ENCODE data around the gene OLA1.
A peak's percentile ranks its signal among the peaks of the same experiment; 100 is the strongest.

OLA1 gene

DNA sequence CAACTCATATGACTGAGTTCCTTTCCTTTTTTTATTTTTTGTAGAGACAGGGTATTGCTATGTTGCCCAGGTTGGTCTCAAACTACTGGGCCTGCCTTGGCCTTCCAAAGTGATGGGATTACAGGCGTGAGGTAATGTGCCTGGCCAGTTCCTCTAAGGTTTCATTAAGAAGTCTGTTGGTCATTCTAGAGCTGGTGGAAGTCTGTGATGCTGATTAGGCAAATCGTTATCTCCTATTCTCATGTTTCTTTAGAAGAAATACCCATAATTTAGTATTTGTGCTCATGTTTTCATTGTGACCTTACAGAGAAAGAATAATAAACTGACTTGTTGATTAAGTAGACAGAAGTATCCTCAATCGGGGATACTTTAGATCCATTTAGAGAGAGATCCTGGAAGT, 177.0 kb downstream of the OLA1 start:
- Histone ChIP-seq H3K36me3 (ENCODE audit: insufficient read depth, low read length) (no peaks in the 10 kb centered on the region), H2AFZ (ENCODE audit: low read length, unreplicated experiment) (no peak overlapping the region), H3K4me3 (ENCODE audit: low read depth, low read length) (no peak overlapping the region), H3K4me1 (ENCODE audit: control insufficient read depth, insufficient read depth, low read length, unreplicated experiment) (no peaks in the 10 kb centered on the region), H3K27me3 (ENCODE audit: insufficient read depth, low read length) (no peaks in the 10 kb centered on the region), H3K27ac (ENCODE audit: low read depth, low read length) (no peak overlapping the region), H3K79me2 (ENCODE audit: control insufficient read depth, insufficient read depth, low read length, unreplicated experiment) (no peaks in the 10 kb centered on the region)

DNA sequence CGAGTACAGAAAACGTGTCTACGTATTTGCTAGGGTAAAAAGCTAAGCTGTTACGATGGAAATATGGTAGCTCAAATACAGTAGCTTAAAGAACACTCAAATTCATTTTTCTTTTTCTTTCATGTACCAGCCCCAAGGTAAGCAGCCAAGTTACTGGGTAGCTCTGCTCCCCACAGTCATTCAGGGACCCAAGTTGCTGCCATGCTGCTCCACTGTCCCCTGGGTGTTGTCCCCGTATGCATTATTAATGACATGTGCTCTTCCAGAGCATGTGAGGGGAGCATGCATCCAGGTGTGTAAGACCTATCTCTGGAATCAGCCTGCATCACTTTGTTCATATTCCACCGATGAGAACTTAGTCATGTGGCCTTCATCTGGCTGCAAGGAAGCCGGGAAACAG, 178.1 kb downstream of the OLA1 start:
- no peak overlapping the region for H3K4me3 ChIP-seq (ENCODE audit: low read depth, low read length)
- no peaks in the 10 kb centered on the region for H3K79me2 ChIP-seq (ENCODE audit: control insufficient read depth, insufficient read depth, low read length, unreplicated experiment)
- H3K27me3 ChIP-seq (ENCODE audit: insufficient read depth, low read length), result no peaks in the 10 kb centered on the region
- no peak overlapping the region for H3K27ac ChIP-seq (ENCODE audit: low read depth, low read length)
- no peaks in the 10 kb centered on the region for H3K36me3 ChIP-seq (ENCODE audit: insufficient read depth, low read length)
- no peaks in the 10 kb centered on the region for H3K4me1 ChIP-seq (ENCODE audit: control insufficient read depth, insufficient read depth, low read length, unreplicated experiment)
- no peak overlapping the region for H2AFZ ChIP-seq (ENCODE audit: low read length, unreplicated experiment)

DNA sequence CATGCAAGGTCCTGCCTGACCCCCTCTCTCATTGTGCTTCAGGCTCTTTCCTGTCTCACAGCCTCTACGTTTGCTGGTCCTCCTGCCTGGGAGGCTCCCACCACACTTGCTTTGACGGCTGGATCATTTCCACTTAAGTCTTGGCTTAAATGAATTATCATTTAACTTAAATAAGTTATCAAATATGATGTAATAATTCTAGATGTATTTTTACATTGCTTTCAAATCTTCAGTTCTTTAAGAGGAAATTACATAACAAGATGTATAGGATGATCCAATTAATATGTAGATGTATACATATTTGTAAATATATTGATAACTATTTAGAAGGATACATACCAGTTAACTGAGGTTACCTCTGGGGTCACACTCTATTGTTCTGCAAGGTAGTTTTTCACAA, 180.5 kb downstream of the OLA1 start:
- H3K27ac ChIP-seq (ENCODE audit: low read depth, low read length), result no peak overlapping the region
- H3K79me2 ChIP-seq (ENCODE audit: control insufficient read depth, insufficient read depth, low read length, unreplicated experiment), result no peaks in the 10 kb centered on the region
- H3K4me3 ChIP-seq (ENCODE audit: low read depth, low read length), result no peak overlapping the region
- H2AFZ ChIP-seq (ENCODE audit: low read length, unreplicated experiment), result no peak overlapping the region
- no peaks in the 10 kb centered on the region for H3K27me3 ChIP-seq (ENCODE audit: insufficient read depth, low read length)
- H3K4me1 ChIP-seq (ENCODE audit: control insufficient read depth, insufficient read depth, low read length, unreplicated experiment), result no peaks in the 10 kb centered on the region
- H3K36me3 ChIP-seq (ENCODE audit: insufficient read depth, low read length), result no peaks in the 10 kb centered on the region

DNA sequence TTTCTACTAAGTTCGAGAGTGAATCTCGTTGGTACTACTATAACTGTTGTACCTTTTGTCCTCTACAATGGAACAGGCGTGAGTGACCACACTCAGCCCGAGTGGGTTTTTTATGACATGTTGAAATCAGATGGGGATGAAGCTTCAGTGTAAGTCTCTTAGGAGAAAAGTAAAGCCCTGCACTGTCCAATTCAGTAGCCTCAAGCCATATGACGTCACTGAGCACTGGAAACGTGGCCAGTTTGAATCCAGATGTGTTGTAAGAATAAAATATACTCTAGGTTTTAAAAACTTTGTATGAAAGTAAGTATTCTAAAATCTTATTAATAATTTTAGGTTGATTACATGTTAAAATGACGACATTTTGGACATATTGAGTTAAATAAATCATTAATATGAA, 181.5 kb downstream of the OLA1 start:
- H3K79me2 ChIP-seq (ENCODE audit: control insufficient read depth, insufficient read depth, low read length, unreplicated experiment), result no peaks in the 10 kb centered on the region
- H3K27ac ChIP-seq (ENCODE audit: low read depth, low read length), result no peak overlapping the region
- H3K4me3 ChIP-seq (ENCODE audit: low read depth, low read length), result no peak overlapping the region
- H3K27me3 ChIP-seq (ENCODE audit: insufficient read depth, low read length), result no peaks in the 10 kb centered on the region
- no peaks in the 10 kb centered on the region for H3K4me1 ChIP-seq (ENCODE audit: control insufficient read depth, insufficient read depth, low read length, unreplicated experiment)
- no peaks in the 10 kb centered on the region for H3K36me3 ChIP-seq (ENCODE audit: insufficient read depth, low read length)
- no peak overlapping the region for H2AFZ ChIP-seq (ENCODE audit: low read length, unreplicated experiment)

DNA sequence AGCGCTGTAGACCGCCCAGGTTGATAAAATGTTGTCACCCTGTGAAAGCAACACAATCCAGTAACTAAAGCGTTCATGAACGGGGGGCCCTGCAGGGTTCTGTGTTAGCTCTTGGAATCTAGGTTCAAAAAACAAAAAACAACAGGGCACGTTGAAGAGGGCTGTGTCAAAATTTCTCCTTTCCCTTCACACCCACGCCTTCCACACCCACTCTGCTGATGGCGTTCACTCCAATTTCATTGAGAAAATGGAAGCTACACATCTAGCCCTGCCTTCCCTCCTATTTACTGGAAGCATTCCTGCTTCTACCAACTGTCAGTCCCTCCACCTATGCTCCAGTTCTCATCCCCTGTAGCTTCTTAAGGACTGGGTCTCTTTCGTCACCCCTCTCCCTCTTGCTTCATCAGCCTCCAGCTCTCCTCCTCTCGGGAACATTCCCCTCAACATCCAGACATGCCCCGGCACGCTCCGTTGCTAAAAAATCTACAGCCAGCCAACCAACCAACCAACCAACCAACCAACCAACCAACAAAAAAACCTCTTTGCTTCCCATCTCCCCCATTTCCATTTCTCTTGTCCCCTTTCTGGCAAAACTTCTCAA, 184.7 kb downstream of the OLA1 start:
- Histone ChIP-seq H3K27me3 (ENCODE audit: insufficient read depth, low read length) (no peaks in the 10 kb centered on the region), H3K36me3 (ENCODE audit: insufficient read depth, low read length) (no peaks in the 10 kb centered on the region), H3K4me1 (ENCODE audit: control insufficient read depth, insufficient read depth, low read length, unreplicated experiment) (peaks cover 13% of the 10 kb centered on the region), H3K4me3 (ENCODE audit: low read depth, low read length) (no peak overlapping the region), H3K27ac (ENCODE audit: low read depth, low read length) (no peak overlapping the region), H3K79me2 (ENCODE audit: control insufficient read depth, insufficient read depth, low read length, unreplicated experiment) (no peaks in the 10 kb centered on the region), H2AFZ (ENCODE audit: low read length, unreplicated experiment) (no peak overlapping the region)

DNA sequence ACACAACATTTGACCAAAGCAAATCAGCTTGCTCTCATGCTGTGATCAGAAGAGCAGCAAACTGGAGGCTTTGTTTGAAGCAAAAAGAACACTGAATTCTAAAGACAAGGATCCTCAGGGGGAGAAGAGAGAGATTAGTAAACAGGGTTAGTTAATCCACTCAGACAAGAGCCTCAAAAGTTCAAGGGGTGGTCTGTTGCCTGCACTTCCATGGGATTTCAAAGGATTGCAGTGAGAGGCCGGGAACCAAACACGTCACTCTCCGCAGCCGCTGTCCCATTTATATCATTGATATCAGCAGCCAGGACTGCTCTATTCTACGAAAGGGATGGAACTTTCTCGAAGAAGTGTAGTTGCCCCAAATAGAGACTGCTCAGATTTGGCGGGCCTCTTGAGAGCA, 185.4 kb downstream of the OLA1 start:
- peaks cover 13% of the 10 kb centered on the region for H3K4me1 ChIP-seq (ENCODE audit: control insufficient read depth, insufficient read depth, low read length, unreplicated experiment)
- H3K36me3 ChIP-seq (ENCODE audit: insufficient read depth, low read length), result no peaks in the 10 kb centered on the region
- H3K4me3 ChIP-seq (ENCODE audit: low read depth, low read length), result no peak overlapping the region
- H2AFZ ChIP-seq (ENCODE audit: low read length, unreplicated experiment), result no peak overlapping the region
- H3K27ac ChIP-seq (ENCODE audit: low read depth, low read length), result no peak overlapping the region
- H3K79me2 ChIP-seq (ENCODE audit: control insufficient read depth, insufficient read depth, low read length, unreplicated experiment), result no peaks in the 10 kb centered on the region
- H3K27me3 ChIP-seq (ENCODE audit: insufficient read depth, low read length), result no peaks in the 10 kb centered on the region

DNA sequence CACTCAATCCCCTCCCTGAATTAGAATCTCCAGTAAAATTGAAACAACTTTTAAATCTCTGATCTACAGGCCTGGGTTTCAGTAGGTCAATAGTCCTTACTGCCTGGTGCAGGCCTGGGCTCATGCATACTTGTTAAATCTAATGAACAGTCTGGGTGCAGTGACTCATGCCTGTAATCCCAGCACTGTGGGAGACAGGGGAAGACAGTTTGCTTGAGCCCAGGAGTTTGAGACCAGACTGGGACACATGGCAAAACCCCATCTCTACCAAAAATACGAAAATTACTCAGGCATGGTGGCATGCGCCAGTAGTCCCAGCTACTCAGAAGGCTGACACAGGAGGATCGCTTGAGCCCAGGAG, 188.5 kb downstream of the OLA1 start:
- no peak overlapping the region for H3K4me3 ChIP-seq (ENCODE audit: low read depth, low read length)
- H3K27me3 ChIP-seq (ENCODE audit: insufficient read depth, low read length), result no peaks in the 10 kb centered on the region
- H3K36me3 ChIP-seq (ENCODE audit: insufficient read depth, low read length), result no peaks in the 10 kb centered on the region
- H2AFZ ChIP-seq (ENCODE audit: low read length, unreplicated experiment), result no peak overlapping the region
- H3K27ac ChIP-seq (ENCODE audit: low read depth, low read length), result peak overlapping the region; percentile 25; the same call in 1 of the 2 replicates
- H3K79me2 ChIP-seq (ENCODE audit: control insufficient read depth, insufficient read depth, low read length, unreplicated experiment), result no peaks in the 10 kb centered on the region
- H3K4me1 ChIP-seq (ENCODE audit: control insufficient read depth, insufficient read depth, low read length, unreplicated experiment), result peaks cover 13% of the 10 kb centered on the region

DNA sequence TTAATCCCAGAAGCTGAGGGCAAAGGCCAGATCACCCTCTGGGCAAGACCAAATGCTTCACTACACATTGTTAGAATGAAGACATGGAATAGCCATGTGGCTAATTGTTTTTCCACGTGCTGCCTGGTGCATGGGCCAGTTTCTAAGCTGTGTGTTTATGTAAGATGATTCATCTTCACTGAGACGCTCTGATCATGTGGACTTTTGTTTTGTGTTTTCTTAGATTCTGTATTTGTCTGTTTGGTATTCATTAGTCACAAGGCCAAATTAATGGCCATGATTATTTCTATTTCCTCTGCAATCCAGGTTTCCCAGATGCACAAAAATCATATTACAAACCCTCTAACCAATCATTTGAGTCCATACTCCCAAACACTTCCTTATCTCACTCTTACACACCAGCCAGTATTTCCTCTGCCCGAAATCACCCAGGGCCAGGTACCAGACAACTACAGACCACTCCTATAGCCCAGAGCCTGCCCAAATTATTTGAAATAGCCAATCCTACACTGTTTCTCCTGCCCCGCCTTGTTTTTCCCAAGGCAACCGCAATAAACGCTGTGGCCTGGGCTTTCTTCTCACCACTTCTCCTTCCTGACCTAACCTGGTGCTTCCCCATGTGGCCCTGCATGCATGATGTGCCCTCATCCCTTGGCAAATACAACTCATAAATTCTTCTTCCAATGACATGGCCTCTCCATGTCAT, 189.0 kb downstream of the OLA1 start:
- no peaks in the 10 kb centered on the region for H3K79me2 ChIP-seq (ENCODE audit: control insufficient read depth, insufficient read depth, low read length, unreplicated experiment)
- no peaks in the 10 kb centered on the region for H3K36me3 ChIP-seq (ENCODE audit: insufficient read depth, low read length)
- peak overlapping the region; percentile 25; the same call in 1 of the 2 replicates for H3K27ac ChIP-seq (ENCODE audit: low read depth, low read length)
- no peaks in the 10 kb centered on the region for H3K27me3 ChIP-seq (ENCODE audit: insufficient read depth, low read length)
- peak overlapping the region; percentile 50 for H2AFZ ChIP-seq (ENCODE audit: low read length, unreplicated experiment)
- no peak overlapping the region for H3K4me3 ChIP-seq (ENCODE audit: low read depth, low read length)
- H3K4me1 ChIP-seq (ENCODE audit: control insufficient read depth, insufficient read depth, low read length, unreplicated experiment), result peaks cover 13% of the 10 kb centered on the region

DNA sequence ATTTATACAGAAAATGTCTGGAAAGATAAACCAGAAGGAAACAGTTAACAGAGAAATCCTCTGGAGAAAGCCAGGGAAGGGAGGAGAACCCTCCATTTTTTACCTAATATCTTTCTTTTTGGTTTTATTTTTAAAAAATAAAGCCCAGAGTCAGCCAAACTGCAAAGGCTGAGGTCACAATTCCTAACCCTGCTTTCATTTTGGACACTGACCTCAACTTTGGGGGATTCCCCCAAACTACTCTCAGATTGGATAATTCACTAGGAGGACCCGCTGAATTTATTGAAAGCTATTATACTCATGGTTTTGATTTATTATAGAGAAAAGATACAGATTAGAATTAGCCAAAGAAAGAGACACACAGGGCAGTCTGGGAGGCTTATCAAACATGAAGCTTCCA, 189.9 kb downstream of the OLA1 start:
- Histone ChIP-seq H2AFZ (ENCODE audit: low read length, unreplicated experiment) (no peak overlapping the region), H3K27ac (ENCODE audit: low read depth, low read length) (no peak overlapping the region; the same call in 1 of the 2 replicates), H3K79me2 (ENCODE audit: control insufficient read depth, insufficient read depth, low read length, unreplicated experiment) (no peaks in the 10 kb centered on the region), H3K4me1 (ENCODE audit: control insufficient read depth, insufficient read depth, low read length, unreplicated experiment) (peaks cover 13% of the 10 kb centered on the region), H3K36me3 (ENCODE audit: insufficient read depth, low read length) (no peaks in the 10 kb centered on the region), H3K4me3 (ENCODE audit: low read depth, low read length) (no peak overlapping the region), H3K27me3 (ENCODE audit: insufficient read depth, low read length) (no peaks in the 10 kb centered on the region)

DNA sequence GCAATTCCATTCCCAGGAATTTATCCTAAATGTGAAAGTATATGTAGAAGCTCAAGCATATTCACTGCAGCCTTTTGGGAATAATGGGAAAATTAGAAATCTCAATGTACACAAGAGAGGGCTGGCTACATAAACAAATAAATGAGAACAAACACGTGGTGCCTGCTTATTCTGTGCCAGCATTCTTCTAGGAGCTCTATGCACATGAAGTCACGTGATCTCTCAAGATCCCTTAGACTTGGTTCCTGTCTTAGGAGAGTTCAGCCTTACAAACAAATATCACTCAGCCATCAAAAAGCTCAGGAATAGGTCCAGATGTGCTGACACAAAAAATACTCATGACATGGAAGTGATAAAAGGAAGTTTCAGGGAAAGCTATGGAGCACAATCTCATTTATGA, 190.3 kb downstream of the OLA1 start:
- Histone ChIP-seq H2AFZ (ENCODE audit: low read length, unreplicated experiment) (no peak overlapping the region), H3K4me3 (ENCODE audit: low read depth, low read length) (no peak overlapping the region), H3K36me3 (ENCODE audit: insufficient read depth, low read length) (no peaks in the 10 kb centered on the region), H3K79me2 (ENCODE audit: control insufficient read depth, insufficient read depth, low read length, unreplicated experiment) (no peaks in the 10 kb centered on the region), H3K4me1 (ENCODE audit: control insufficient read depth, insufficient read depth, low read length, unreplicated experiment) (peaks cover 13% of the 10 kb centered on the region), H3K27me3 (ENCODE audit: insufficient read depth, low read length) (no peaks in the 10 kb centered on the region), H3K27ac (ENCODE audit: low read depth, low read length) (no peak overlapping the region)

DNA sequence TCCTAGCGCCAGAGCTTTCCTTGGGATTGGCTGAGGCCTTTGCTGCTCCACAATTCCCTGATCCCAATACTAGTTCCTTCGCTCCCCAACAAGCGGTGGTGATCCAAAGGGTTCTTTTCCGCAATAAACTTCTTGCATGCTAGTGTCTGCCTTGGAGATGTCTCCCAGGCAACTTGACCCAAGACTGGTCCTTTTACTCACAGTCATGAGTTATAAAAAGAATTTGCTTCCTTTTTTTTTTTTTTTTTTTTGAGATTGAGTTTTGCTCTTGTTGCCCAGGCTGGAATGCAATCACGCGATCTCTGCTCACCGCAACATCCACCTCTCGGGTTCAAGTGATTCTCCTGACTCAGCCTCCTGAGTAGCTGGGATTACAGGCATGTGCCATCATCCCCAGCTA, 193.4 kb downstream of the OLA1 start:
- no peaks in the 10 kb centered on the region for H3K36me3 ChIP-seq (ENCODE audit: insufficient read depth, low read length)
- H3K27me3 ChIP-seq (ENCODE audit: insufficient read depth, low read length), result no peaks in the 10 kb centered on the region
- no peak overlapping the region for H3K27ac ChIP-seq (ENCODE audit: low read depth, low read length)
- H3K4me3 ChIP-seq (ENCODE audit: low read depth, low read length), result no peak overlapping the region
- no peaks in the 10 kb centered on the region for H3K79me2 ChIP-seq (ENCODE audit: control insufficient read depth, insufficient read depth, low read length, unreplicated experiment)
- H2AFZ ChIP-seq (ENCODE audit: low read length, unreplicated experiment), result no peak overlapping the region
- H3K4me1 ChIP-seq (ENCODE audit: control insufficient read depth, insufficient read depth, low read length, unreplicated experiment), result peaks cover 24% of the 10 kb centered on the region

Measured in ACC112 (cell line).